Esophagus mucosa (tissue), 1 donor: ENCODE data around the gene CD247. TPM values are rescaled to one million over a fixed set of nuclear protein-coding genes. Genes with fewer than 3 reads are reported as not detected.

Source experiments
- ATAC-seq: fragments of 200-7000 bp; cut with Tn5 transposase; one replicate; pipeline ENCODE4 v1.9.1; 2020
- total RNA-seq: library from RNA; stranded (reverse); gene quantifications from one replicate; pipeline ENCODE4 v1.2.4, GENCODE V29; 2023
- donor health status: DM: yes; HTN: yes; CAD: no.

CD247 gene
- total RNA-seq, 1 donor from 2014 or later, result 0.80 TPM

GRCh38 chr1:167487614-167488013 lies 30.7 kb downstream of the CD247 start:
- ATAC-seq, result no peak

DNA sequence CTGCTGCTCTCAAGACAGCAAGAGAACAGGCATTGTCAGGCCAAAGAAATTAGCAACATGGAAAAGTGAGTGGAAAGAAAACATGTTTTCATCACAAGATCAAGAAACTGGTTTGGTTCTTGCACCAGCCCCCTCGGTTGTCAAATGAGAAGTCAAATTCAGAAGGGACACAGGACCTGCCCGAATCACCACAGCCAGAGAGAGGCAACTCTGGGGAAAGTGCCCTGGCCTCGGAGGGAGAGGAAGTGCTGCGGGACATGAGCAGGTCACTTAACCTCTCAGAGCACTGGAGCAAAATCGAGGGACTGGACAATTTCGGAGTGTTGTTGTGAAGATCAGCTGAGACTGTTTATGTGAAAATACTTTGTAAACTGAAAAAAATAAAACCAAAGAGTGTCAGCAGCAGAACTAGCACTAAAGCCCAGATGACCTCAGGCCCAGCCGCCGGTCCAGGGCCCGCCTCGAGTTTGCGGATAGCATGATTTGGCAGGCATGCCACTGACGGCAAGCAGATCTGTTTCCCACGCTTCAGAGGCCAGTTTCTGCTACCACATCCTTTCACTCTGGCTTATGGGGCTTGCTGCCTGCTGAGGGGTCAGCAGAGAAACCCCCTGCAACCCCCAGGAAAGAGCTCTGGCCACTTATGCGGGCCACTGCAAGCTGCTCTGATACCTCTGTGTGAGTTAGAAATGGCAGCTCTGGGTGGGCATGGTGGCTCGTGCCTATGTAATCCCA lies 32.1 kb downstream of the CD247 start:
- ATAC-seq, result no peak

DNA sequence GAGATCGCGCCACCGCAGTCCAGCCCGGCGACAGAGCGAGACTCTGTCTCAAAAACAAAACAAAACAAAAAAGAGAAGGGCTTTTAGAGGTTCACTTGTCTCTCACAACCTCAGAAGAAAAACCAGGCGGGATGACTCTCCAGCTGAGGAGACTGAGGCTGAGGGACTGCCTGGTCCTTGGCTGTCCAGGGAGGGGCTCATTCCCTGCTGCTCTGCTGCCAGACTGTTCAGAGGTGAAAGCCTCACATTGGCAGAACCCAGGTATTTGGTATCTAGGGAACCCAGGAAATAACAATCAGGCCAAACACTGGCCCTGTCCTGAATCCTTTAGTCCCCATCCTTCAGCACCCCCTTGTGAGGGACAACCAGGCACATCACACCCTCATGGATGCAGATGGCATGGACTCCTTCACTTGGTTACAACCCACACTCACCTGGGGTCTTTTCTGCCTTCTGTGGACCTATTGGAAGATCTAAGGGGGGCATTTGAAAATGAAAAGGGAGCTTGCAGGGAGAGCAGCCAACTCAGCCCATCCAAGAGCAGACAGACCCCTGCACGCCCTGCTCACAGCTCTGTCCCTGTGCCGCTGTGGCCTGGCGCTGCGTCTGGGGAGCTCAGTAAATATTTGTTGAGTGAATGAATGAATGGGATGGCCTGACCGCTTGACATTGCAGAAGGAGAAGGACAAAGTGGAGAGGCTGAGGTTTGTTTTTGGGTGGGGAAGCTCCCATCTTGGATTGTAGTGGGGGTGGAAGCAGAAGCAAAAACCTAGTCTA lies 33.4 kb downstream of the CD247 start:
- no peak for ATAC-seq

DNA sequence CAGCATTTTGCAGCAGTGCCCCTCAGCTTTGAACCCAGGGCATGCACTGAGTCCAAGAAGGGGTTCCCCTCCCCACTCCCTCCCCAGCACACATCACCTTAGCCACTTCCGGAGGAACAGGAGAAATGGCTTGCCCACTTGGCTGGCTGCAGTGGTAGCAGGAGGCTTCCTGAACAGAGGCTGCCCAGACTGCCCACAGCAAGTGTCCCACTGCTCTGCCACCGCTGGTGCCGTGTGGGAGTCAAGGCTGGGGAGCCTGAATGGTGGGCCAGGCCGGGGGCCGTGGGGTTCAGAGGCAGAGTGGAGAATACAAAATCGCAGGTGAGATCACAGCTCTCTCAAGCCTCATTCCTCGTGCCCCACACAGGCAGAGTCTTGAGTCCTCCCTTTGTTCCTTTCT lies 34.5 kb downstream of the CD247 start:
- no peak for ATAC-seq

- no peak for ATAC-seq
Observed at GRCh38 chr1:167482184-167482583, 36.1 kb downstream of the CD247 start.

- no peak for ATAC-seq
Observed at GRCh38 chr1:167479331-167479979, 38.9 kb downstream of the CD247 start.

GRCh38 chr1:167477986-167478385 lies 40.3 kb downstream of the CD247 start:
- no peak for ATAC-seq

DNA sequence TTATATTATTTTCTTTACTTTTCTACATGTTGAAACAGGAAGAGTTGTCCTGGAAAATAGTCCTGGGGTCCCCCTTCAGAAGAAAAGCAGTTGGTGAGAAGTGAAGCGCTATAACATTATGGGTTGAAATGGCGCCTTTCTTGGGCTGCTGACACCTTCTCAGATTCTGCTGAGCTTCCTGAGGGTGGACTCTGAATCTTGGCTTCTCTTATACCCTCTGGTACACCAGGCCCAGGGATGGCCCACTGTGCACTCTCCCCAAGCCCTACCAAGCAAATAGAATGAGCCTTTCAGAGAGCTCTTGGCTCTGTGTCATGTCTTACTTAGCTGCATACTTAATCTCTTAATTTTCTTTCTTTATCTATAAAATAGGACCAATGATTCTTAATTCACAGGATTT lies 42.3 kb downstream of the CD247 start:
- no peak for ATAC-seq

- no peak for ATAC-seq
Observed at GRCh38 chr1:167474191-167474641, 44.1 kb downstream of the CD247 start.

GRCh38 chr1:167473761-167474160 lies 44.6 kb downstream of the CD247 start:
- ATAC-seq, result no peak

DNA sequence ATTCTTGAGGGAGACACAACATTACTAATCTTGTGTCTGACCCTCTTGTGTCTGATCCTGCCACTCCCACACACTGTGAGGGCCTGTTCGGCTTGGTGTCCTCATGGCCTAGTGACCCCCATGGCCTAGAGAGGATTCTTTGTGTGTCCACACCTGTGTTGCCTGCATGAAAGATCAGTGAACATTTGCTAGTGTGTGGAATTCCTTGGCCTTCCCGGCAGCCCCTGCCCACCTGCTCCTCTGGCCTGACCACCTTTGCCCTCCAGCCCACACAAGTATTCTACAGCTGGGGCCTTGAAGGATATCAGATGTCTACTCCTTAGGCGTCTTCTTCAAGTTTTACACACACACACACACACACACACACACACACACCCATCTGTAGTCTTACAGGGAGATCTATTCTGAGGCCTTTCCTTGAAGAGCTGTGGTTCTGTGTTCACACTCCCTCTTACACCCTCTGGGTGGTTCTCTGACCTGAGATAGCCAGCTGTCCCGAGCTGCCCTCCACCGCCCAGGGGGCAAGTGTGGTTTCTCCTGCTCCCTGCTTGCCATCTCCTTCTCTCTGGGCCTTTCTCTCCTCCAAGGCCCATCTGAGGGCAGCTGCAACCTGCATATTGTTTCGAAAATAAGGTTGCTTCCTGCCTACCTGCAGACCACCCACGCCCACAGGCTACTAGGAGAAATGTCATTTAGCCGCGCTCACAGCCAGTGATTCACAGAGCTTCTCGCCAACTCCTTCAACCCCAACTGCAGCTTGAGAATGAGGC lies 45.4 kb downstream of the CD247 start:
- no peak for ATAC-seq

- ATAC-seq, result no peak
Observed at GRCh38 chr1:167471568-167471967, 46.8 kb downstream of the CD247 start.

DNA sequence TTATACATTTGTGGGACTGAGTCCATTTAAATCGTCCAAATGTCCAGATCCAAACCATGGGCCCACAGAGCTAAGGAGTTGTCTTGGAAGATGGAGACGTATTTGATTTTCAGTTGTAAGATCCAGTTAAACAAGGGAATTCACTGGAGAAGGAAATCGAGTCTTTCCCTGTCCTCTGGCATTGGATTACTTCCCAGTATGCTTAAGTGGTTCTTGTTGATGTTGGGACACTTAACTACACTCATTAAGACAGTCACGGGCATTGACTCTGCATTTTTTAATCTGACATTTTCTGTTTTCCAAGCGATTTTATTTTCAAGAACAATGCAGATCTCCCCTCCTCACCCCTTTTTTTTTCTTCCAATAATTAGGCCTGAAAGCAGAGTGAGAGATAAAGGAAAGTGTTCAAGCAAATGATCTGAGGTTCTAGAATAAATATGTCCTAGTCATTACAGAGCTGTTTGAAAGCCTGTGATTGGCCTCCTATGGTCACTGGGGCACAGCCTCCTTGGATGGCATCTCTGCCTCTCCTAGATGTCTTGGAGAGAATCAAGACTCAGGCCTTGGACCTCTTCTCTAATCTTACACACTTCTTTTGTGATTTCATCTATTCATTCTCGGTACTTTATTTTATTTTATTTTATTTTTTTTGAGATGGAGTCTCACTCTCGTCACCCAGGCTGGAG lies 48.9 kb downstream of the CD247 start:
- no peak for ATAC-seq

- ATAC-seq, result no peak
Observed at GRCh38 chr1:167467752-167468151, 50.6 kb downstream of the CD247 start.

- ATAC-seq, result peak; percentile 59
Observed at GRCh38 chr1:167467126-167467710, 51.1 kb downstream of the CD247 start.

DNA sequence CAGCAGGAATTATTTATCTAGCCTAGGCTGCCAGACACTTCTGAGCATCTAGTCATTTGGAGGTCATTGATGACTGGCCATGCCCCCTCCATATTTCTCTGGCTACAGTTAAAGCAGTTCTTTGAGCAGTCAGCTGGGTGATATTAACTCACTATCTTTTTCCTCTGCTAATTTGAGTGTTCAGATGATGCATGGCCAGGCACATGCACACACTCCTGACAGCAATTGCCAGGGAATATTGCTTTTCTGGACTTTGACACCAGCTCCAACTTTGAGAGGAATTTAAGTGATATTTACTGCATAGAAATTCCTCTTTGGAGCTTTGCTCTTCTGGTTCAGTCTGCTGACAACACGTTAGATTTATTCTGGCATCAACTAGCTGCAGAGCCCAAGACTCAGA lies 52.6 kb downstream of the CD247 start:
- ATAC-seq, result no peak

GRCh38 chr1:167465018-167465417 lies 53.3 kb downstream of the CD247 start:
- ATAC-seq, result no peak

GRCh38 chr1:167463875-167464575 lies 54.3 kb downstream of the CD247 start:
- ATAC-seq, result no peak

DNA sequence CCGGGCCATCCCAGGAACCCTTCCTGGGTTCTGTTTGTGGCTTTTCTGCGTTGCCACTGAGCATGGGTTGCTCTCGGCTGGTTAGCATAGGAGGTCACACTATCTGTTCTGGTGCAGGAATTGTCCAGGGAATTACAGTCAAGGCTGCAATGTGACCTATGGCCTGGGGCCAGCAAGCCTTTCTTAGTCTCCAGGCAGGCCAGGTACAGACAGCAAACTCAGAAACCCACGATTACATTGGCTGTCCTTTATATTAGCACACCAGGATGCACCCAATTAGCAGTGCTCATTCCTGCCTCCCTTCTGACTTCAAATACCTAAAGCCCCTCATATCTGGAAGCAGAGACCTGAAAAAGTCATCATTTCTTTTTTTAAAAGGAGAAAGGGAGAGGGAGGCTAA lies 55.2 kb downstream of the CD247 start:
- no peak for ATAC-seq

DNA sequence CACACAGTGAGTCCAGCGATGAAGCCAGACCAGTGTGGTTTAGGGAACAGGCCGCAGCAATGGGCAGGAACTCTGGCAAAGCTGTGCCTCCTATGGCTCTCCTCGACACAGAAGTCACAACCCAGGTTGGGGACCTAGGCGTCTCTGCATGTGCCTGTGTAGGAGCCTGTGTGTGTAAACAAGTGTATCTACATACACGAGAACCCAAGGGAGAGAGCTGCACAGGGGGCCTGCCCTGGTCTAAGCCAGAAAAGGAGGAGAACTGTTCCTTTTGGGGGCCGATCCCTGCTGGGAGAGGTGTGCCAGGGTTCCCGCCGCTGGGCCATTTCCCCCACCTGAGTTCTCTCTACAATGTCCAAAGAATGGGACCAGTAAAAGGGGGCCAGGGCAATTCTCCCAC lies 56.0 kb downstream of the CD247 start:
- ATAC-seq, result no peak

- ATAC-seq, result no peak
Observed at GRCh38 chr1:167460836-167461235, 57.5 kb downstream of the CD247 start.
